Stimulated activated CD8-positive, alpha-beta memory T cell treated with anti-CD3 and anti-CD28 coated beads, Interleukin-7, amount 100 ng/mL, for 1 hour (primary cell): ENCODE measurements around the gene IKZF2.
A peak's percentile ranks its signal among the peaks of the same experiment; 100 is the strongest.

Experiments used
- DNase-seq, 2 donors: peaks; one replicate each; pipeline ENCODE4 v3.0.0-alpha.2; 2020; ENCODE audit warnings: low read depth in 2 of 2

IKZF2 gene

GRCh38 chr2:213152888-213153287, 1.5 kb upstream of the IKZF2 start:
- DNase-seq = no peak

DNA sequence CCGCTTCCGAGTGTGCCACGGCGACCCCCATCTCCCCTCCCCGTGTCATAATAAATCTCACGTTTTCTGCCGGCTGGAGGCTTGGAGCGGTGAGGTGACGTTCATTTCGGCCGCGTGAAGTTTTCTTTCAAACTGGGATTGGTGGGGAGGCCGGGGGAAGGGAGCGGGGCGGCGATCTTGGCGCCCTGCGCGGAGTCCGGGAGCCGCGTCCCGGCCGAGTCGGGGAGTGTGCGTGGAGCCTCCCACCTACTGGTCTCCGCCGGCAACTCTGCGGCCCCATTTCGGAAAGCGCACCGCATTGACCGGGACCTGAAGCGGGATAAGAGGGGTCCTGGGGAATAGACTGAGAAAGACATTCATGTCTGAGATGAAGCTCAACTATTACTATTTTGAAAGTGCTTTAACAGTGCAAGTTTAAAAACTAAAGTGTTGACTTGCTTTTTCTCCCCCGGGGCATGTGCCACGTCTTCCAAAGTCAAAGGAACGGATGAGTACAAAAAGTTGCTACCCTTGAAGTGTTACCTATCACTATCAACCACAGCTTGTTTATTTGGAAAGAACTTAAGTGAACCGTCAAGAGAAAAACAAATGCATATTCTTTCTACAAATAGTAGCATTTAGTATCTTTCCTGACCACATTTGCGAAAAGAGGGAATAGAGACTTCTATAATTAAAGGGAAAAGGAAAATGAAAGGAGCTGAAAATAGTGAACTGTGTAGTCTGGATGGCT, 818 bp upstream of the IKZF2 start:
- peak; percentile 4 to 15 for DNase-seq

- no peak for DNase-seq
Measured at GRCh38 chr2:213150315-213151097, 906 bp downstream of the IKZF2 start.

- no peak for DNase-seq
Measured at GRCh38 chr2:213149949-213150314, 1.5 kb downstream of the IKZF2 start.

- no peak for DNase-seq
Measured at GRCh38 chr2:213149294-213149875, 2.0 kb downstream of the IKZF2 start.

DNA sequence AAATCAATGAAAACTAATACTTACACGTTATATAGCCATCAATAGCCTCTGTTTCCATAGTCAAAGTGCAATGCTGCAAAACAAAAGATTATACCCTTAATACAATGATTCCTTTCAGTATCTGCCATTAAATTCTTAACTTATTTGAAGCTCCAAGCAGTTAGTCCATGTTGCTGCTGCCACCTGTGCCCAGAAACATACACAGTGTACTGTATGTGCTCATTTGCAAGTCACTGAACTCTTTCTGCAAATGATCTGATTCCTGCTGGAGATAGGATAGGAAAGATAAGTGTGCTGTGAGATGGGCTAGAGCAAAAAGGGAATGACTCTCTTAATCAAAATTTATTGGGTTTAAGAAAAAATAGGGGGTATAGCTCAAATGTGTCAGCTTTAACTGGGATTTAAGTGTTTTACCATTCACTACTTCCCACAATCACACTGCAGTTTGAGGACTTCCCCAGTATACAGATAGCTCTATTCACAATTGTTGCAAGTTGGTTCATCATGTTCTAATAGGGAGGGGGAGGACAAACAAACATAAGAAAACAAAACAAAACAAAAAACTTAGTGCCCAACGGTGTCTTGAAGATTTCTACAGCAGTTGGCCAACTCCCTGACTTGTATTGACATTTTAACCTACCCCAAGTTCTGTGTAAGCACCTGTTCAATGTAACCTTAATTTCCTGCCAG, 2.7 kb downstream of the IKZF2 start:
- no peak for DNase-seq

DNA sequence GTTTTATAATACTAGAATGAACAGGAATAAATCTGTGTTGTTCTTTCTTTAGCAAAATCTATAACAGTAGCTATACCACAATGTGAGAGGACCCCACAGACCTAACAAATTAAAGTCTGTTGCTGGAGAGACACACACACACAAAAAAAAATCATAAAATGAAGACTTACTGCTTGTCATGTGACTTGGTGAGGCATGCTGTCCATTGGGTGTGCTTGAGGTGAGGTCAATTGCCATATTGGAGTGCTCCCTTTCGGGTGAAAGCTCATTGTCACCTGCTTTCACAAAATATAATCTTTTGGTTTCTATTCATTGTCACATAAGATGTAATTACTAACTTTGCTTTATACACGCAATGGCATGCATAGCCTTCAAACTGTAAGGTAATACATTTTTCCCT, 3.9 kb downstream of the IKZF2 start:
- DNase-seq = no peak

GRCh38 chr2:213145715-213146242, 5.6 kb downstream of the IKZF2 start:
- no peak for DNase-seq

DNA sequence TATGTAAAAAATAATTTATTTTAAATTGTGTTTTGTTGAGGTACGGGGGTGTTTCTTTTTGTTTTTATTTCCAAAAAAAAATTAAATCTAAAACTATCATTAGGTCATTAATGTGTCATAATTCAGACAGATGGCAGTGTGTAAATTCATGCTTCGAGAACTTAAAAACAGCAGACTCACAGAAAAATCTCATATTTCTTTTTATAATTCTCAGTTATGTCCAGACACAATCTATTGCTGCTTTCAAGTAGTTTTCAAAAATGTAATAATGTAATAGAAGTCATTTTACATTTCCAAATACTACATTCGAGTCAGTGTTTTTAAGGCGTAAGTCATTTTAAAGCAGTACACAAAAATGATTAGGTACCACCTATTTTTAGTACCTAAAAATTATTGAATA, 14.3 kb downstream of the IKZF2 start:
- no peak for DNase-seq

DNA sequence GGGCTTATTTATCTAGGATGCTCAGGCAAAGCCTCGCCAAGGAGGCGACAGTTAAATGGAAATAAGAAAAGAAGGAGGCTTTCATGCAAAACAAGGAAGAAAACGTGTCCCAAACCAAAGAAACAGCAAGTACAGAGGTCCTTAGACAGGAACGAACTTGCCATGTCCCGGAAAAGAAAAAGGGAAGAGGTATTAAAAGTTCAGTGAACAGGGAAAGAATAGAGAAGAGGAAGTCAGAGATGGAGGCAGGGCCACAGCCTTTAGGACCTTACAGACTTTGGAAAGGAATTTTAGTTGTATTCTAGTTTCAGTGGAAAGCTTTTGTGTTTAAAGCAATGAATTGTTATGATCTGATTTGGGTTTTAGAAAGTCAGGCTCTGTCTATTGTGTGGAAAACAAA, 22.1 kb downstream of the IKZF2 start:
- DNase-seq = no peak

GRCh38 chr2:213125646-213126347, 25.6 kb downstream of the IKZF2 start:
- no peak for DNase-seq

- no peak for DNase-seq
Measured at GRCh38 chr2:213122725-213123124, 28.7 kb downstream of the IKZF2 start.

- DNase-seq = no peak
Measured at GRCh38 chr2:213121690-213122089, 29.7 kb downstream of the IKZF2 start.

DNA sequence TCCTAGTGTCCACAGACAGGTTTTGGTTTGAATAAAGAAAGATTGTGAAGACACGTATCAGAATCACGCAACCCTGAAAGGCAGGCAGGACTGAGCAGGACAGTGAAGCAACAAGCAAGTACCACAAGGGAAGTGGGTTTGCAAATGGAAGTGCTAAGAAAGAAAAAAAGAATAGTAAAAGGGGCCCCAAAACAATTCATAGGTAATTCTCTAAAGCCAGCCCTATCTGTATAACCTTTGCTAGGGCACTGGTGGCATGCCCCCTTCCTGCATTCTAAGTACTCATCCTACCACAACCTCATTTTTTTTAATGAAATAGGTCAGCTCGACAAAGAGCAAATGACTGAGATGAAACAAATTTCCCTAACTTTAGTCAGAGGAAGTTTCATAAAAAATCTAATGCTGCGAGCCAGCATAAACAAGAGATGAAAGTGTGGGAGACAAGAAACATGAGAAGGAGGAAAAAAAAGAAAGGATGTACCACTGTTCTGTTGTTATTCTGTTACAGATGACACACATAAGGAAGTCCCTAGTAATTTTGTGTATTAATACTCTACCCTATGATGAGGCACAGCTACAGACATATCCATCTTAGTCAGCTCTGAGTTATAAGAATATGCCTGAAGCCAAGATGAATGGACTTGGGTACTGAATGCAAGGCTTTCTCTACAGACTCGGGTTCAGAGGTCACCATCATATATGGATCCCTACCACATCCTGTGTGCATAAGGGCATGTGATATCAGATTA, 32.2 kb downstream of the IKZF2 start:
- no peak for DNase-seq

GRCh38 chr2:213108308-213108707, 43.1 kb downstream of the IKZF2 start:
- no peak for DNase-seq

GRCh38 chr2:213107728-213108127, 43.7 kb downstream of the IKZF2 start:
- DNase-seq = no peak

GRCh38 chr2:213105212-213105611, 46.2 kb downstream of the IKZF2 start:
- DNase-seq = no peak

DNA sequence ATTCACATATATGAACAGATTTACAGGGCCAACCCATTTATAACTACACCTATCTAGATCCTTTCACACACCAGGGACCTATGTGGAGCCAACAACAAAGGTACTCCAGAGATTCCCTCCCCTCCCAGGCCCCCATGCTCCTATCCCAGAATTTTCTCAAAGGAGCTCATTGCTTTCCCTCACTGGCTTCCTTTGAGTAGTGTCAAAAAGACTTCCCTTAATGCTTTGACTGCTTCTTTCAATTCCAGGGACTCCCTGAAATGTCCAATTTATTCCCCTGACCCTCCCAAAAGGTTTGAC, 46.6 kb downstream of the IKZF2 start:
- DNase-seq = no peak

DNA sequence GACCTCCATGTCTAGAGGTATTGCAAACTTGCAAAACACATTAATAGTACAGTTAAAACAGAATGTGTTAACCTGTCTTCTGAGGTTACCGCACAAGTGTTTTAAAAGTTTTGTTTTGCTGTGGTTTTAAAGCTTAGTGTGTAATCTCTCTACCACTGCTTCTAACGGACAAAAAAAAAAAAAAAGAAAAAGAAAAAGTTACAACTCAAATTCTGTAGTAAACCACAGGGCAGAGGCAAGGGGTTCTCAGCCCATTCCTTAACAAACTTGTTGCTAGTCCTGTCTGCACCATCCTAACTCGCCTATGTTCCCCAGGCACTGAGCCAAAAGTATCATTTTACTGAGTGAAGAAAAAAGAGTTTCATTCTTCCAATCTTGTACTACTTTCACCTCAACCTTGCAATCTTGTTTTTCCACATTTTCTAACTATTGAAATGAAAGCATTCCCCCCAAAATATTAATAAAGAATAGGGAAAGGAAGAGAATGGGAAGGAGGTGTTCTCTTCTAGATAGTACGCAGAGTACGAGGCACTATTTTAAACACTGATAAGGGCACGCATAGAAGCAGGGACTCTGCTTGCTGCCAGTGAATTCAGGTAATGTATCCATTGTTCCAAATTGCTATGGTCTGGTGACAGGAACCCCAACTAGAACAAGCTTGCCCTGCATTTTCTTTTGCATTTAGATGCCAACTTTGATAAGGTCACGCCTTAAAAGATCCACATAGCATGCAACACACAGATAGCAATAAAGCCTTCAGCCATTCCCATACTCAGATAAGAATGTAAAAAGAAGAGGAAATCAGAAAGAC, 47.1 kb downstream of the IKZF2 start:
- DNase-seq = no peak
